ACHN (cell line): ENCODE results near the gene SP2.

Experiments used
- DNase-seq: peaks from one replicate; pipeline ENCODE4 v3.0.0-alpha.2; 2015
- in situ Hi-C: cut with HindIII; loops from 2 replicates; pipeline ENCODE4 v1.10.0; 2017; ENCODE audit warnings: low sequenced_read_pairs, low pct_ligation_motif_present, low pct_unique_long_range_greater_than_20kb

The SP2 gene

DNA sequence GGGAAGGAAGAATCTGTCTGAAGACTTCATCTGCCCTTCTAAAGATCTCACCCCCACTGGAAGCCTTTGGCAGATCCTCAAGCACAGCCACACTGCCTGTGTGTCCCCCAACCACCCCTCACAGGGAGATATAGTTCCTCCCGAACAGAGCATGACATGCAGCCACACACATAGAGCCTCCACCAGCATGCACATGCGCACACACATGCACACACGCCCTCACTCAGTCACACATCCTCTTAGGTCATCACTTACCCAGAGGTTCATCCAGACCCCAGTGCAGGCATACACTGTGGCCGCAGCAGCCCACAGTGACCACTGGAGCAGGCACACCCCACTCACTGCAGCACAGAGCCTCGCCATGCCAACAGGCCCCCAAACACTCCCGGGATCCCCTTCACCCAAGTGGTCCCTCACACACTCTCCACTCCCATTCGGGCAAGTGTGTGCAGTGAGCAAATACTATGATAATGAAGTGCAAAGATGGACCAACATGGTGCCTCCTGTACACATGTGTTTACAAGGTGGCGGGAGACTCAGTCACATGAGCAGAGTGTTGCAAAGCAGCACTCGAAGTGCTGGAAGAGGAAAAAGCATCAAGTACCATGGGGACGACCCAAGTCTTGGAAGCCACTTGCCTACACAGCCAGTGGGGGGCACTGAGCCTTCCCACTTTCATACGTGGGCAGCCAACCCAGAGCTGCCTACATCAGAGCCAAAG is 28.1 kb upstream of the SP2 start:
- in situ Hi-C loops: no loop called here
- no peak for DNase-seq

DNA sequence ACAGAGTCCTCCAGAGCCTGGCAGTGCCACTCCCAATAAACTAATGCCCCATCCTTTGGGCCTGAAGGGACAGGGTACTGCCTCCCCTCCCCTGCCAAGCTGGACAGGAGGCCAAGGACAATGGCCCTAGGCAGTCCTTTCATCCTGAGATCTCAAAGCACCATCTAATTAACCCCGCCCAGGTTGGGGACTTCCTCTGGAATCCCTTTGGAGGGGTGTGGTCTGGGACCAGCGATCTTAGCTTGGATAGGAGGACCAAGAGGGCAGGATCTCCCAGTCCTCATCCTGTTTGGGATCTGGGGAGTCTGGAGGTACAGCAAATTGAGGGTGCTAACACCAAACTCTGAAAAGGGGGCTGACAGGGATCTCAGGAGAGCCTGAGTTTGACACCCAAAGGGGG is 26.9 kb upstream of the SP2 start:
- in situ Hi-C loops: no loop called here

DNA sequence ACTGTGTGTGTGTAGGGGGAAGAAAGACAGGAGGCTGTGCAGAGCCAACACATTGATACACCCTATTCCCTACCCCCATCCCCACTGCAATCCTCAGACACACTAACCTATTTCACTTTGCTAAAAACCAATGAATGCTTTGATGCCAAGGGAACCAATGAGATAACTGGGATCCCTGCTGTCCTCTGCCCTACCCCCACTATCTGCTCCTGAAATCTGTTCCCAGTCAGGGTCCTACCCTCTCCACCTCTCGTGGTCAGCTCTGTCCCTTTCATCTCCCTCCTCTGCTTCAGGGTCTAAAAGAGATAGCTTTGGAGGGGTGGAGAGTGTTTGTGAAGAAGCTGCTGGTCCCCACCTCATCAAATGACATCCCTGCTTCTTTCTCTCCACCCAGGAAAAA is 26.0 kb upstream of the SP2 start:
- in situ Hi-C loops: no loop called here
- DNase-seq: no peak

More for the DNA sequence above, 26.9 kb upstream of the SP2 start:
- DNase-seq: no peak

DNA sequence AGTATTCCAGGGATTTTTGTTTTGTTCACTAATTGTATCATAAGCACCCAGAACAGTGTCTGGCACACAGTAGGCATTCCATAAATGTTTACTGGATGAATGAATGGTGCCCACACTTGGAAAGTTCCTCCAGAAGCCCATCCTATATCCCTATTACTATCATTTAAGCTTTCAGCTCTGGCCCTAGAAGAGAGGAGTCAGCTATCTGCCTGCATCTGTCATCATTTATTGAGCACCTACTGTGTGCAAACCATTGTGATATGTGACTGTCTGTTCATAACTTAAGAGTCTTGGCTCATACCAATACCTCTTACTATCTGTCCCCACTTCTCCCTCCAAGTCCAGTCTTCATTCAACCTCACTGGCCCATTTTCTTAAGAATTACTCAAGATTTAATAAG is 25.0 kb upstream of the SP2 start:
- no peak for DNase-seq
- in situ Hi-C loops: no loop called here

DNA sequence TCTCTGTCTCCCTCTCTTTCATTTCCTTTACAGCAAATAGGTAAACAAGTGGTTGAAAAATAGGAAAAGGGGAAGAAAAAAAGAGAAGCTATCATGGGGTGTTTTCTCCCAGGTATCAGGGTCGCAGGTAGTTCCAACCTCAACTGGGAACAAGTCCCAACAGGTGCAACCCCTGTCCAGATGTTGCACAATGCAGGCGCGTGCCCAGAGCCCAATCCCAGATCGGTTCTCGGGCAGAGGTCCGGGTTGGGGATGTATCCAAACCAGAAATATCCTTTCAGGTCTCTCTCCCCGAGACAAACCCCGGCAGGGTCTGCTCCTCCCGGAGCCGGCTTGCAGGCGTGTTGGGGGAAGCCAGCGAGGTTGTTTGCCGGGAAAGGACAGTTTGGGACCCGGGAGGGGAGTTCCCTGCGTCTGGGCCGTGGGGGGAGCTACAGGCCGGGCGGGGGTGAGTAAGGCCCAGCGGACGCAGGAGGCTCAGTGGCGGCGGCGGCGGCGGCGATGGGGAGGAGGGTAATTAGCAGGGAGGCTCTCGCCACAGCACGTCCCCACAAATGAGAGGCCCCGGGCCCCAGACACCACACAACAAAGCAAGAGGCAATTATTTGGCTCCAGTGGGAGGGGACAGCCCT is 23.9 kb upstream of the SP2 start:
- no peak for DNase-seq
- in situ Hi-C loops: no loop called here

DNA sequence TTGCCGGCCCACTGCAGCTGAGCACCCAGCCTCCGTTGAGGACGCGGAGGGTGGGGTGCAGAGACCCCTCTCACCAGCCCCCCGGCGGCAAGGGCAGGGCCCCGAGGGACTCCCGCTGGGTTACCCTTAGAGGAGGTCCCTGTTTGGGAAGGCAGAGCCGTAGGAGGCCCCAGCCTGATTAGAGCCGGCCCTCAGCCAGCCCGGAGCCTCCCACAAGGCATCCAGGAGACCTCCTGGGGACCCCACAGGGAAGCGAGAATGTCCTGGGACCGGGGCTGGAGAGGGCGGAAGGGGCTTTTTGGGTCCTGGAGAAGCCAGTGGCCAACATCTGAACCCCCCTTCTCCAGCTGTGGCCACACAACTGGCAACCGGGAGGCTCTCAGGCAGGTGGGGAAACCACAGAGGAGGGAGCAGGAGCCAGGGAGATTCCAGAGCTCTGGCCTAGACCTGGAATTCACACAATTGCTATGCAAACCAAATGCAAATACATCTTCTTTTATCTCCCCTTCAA is 23.3 kb upstream of the SP2 start:
- DNase-seq: no peak
- in situ Hi-C loops: no loop called here

DNA sequence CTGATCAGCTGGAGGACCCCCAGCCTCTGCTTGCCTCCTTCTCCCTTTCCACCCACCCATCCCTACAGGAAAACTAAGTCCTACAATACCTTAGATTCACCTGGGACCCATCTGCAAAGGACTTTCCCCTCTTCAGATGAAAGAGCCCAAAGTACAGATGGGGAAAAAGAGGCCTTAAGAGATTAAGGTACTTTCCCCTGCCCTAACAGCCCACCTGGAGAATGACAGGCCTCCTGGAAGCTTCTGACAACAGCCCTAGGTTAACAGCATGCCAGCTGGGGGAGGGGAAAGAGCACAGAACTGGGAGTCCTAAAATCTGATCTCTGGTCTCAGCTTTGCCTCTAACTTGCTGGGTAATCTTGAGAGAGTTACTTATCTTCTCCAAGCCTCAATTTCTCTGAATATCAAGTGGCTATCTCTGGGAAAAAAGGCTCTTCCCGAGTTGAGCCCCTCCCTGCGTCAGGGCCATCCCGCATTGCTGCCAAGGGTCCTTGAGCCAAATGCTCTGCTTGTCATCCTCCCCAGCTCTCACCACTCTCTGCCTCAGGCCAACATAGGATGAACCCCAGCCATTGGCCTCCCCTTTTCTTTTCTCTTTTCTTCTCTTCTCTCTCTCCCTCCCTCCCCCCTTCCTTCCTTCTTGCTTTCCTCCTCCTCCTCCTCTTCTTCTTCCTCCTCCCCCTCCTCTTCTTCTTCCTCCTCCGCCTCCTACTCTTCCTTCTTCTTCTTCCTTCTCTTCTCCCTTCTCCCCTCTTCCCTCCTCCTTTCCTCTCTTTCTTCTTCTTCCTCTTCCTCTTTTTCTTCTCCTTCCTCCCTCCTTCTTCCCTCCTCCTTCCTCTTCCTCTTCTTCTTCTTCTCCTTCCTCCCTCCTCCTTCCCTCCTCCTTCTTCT is 22.6 kb upstream of the SP2 start:
- no peak for DNase-seq
- in situ Hi-C loops: no loop called here

DNA sequence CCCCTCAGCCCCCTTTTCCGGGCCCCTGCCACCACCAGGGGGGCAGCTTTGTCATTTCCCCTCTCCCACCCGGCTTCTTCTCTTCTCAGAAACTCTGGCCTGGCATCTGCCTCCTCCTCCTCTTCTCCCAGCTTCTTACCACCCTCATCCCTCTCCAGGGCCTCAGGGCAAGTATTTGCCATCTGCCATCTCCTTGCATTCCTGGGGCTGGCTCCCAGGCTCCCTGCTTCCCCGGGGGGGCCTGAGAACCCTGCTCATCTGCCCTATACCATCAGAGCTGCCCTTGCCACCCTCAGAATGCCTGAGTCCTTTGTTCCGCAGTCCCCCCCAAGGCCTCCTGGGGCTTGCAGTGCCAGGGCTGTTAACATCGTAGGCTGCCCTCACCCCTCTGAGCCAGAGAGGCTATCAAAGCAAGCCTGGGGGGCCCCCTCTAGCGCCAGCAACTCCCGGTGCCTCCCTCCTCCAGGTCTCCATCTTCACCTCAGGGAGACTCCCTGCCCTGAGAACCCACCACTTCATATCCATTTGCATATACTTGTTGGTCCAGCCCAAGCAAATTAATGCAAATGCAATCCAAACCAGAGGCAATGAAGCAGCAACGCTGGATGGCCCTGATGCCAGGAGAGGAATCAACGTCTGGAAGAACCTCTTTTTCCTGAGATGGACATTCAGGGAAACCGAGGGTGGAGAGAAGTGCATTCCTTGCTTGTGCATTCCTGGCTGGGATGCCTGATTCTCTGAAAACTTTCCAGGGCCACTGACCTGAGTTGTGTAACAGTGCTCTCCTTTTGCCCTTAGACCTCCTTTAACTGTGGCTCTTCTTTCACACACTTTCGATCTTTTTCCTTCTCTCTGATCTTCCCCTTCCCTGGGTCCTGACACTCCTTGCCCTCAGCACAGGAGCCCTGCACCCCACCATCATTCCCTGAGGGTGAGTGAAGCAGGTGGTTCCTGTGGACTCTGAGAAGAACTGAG is 20.7 kb upstream of the SP2 start:
- in situ Hi-C loops: no loop called here
- no peak for DNase-seq

DNA sequence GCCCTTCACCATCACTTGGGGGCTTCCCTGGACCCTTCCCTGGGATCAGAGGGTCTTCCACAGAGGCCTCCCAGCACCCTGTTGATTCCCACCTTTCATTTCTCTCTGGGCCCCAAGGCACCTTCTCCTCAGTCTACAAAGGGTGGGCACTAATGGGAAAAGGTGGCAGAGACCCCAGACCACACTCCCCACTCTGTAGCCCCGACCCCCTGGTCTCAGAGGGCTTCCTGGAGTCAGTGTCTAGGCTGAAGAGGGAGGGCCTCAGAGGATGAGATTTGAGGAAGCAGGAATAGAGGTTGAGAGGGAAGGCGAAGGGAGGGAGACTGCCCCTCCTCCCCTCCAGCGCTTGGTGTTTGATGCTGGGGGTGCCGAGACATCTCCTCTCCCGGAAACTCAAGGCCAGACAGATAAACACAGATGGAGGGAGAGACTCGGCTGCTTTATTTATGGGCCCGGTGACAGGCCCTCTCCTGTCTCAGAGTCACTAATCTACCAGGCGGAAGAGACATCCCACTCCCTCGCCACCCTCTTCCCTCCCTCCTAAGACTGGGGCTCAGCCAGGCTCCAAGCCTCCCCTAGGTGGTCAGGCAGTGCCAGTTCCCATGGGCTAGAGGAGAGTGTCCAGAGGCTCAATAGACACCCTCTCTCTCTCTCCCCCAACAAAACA is 18.5 kb upstream of the SP2 start:
- in situ Hi-C loops: no loop called here
- DNase-seq: no peak

DNA sequence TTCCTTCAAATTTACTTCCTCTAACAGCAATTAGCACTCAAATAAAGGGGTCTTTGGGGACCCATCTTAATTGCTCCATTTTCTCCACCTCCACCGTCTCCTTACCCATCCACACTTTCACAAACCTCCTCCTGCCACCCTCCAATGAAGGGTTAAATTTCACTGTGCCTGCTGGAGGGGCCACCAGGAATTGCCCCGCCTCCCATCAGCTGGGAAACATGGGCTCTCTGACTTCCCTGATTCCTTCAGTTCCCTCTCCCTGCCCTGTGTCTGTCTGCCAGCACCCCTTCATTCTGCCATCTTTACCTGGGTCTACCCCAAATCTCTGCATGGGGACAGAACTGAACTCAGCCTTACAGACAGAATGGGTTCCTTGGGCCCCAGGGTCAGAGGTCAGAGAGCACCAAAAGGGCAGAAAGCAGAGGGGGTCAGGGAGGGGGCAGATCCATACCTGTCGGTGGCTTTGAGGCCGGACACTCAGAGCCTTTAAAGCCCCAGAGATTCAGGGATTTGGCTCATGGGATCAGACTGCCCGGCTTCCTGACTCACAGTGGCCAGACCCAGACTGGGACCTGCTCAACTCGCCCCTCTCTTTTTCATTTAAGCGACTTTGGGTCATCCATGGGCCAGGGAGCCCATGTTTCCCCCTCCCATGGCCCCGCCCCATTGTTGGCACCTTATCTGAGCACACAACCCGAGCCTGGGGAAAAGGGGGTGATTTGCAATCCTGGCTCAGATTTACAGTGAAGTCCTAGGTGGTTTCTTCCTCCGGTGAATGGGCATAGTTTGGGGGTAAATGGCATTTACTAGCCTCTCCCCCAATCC is 17.6 kb upstream of the SP2 start:
- DNase-seq: no peak
- in situ Hi-C loops: no loop called here

DNA sequence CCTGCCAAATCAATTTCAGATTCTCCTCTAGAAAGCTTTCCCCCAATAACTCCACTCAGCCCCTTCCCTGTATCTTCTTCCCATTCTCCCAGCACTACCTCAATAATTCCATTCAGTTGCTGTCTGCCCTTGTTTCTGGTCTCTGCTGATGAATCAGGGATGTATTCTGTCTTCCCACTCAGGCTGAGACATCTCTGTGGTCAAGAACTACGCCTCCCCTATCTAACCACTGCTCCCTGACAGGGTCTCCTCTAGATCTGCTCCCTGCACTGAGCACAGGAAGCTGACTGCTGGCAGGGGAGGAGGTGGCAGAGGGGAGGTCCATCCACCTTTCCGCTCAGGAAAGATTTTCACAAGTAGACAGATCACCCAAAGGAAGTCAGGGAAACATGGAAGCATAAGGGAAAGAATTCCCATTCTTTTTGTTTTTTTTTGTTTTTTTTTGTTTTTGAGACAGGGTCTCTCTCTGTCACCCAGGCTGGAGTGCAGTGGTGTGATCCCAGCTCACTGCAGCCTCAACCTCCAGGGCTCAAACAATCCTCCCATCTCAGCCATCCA is 16.9 kb upstream of the SP2 start:
- in situ Hi-C loops: no loop called here
- DNase-seq: no peak

DNA sequence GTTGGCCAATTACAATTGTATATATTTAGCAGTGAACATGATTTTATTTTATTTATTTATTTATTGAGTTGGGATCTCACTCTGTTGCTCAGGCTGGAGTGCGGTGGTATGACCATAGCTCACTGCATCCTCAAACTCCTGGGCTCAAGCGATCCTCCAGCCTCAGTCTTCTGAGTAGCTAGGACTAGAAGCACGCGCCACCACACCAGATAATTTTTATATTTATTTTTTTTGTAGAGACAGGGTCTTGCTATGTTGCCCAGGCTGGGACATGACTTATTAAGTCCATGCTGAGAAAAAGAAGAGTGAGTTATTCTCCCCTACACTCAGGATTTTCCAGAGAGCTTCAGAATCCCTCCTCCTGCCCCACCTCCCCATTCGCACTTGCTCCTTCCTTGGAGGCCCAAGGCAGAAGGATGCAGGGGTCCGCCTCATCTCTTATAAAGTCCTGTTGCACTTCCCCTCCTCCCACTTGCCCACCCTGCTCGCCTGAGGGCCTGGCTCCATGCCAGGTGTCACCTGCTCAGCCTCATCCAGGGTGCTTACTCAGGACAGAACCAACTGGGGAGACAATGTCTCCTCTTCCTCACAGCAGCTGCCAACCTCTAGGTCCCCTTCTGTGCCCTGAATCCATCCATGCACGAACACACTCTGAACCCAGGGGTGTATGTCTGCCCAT is 16.1 kb upstream of the SP2 start:
- DNase-seq: no peak
- in situ Hi-C loops: no loop called here

DNA sequence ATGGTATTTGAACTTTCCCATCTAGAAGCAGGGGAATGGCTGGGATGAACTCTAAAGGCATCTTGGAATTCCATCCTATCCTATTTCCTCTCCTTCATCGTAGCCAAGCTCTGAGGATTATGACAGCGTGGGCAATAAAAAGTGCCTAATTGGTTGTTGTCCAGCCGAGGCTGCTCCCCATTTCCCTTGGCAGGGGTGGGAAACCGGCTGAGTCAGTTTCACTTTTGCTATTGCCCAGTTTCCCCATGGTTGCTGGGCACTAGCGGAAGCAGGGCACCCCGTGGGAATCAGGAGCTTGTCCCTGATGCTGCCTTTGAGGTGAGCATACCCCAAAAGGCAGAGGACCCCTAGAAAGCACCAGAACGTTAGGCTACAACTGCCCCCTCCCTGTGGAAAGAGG is 13.8 kb upstream of the SP2 start:
- in situ Hi-C loops: no loop called here
- peak; percentile 63 for DNase-seq

DNA sequence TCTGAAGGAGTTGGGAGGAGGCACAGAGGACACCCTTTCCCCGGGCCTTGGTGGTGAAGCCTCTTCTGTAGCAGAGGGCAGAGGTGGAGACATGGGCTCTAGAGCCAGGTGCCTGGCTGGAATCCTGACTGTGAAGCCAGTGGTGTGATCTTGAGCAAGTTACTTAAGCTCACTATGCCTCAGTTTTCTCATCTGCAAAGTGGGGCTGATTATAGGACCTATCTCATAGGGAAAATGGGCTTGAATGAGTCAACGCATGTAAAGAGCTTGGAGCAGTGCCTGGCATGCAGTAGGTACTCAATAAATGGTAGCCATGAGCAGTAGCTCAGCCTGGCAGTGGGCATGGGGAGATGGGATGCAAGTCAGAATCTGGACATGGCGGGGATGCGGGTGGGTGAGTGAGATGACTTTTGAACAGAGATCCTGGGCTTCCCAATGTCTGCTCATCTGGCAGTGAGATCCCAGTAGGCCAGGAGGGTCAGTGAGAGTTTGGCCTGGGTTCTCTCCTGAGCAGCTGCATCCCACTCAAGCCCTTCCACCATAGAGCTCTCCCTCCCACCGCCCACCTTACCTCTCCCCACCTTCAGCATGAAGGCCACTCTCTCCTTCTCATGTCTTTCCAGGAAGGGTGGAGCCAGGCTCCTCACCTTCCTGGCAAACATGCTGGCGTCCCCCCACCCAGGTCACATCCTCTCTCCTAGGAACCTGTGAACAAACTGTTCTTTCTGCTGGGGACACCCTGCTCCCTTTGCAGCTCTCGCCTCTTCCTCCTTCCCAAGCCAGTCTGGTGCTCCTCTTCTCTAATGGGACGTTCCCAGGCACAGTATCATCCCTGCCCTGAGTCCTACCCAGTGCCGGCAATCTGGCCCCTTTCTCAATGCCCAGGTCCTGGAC is 13.1 kb upstream of the SP2 start:
- in situ Hi-C loops: no loop called here
- DNase-seq: no peak

DNA sequence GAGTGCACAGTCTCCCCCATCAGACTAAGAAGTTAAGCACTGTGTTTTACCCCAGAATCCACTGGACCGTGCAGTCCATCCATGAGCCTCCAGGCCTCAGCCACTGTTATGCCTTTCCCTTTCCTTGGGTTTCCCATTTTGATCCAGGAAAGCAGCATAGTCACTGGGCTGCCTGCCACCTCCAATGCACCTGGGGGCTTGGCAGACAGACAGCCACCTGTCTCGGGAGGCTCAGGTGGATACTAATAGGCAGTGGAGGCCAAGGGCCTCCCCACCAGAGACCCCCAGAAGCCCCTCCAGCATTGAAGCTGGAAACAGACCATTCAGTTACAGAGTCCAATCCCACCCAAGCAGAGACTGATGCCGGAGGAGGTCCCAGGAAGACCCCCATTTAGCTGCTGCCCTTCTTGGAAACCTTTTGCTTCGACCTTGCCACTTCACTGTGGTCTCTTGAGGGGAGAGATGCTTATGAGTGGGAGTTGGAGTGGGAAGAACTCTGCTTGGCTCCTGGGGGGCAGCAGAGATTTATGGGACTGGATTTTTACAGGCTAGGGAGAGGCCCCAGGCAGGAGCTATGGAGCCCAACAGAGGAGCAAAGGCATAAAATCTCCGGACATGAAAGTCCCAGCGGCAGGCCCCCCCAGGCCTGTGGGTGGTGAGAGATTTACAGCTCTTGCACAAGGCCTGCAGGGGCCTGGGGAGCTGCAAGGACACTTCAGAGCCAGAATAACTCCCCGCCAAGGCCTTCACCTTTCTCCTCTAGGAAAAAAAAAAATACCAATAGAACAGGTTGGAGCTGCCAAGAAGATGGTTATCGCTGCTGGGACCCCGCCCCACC is 12.2 kb upstream of the SP2 start:
- in situ Hi-C loops: no loop called here
- no peak for DNase-seq
